ENCODE measurements around the gene ESM1. TPM values are rescaled to one million over a fixed set of nuclear protein-coding genes. Genes with fewer than 3 reads are reported as not detected.

ESM1 gene
- total and polyA plus RNA-seq, 2 donors (not counting 3 experiments of a cell fraction or from before 2014, with no cell fraction given), result 214 to 577 TPM

- no peak overlapping the region for H3K27ac ChIP-seq (ENCODE audit: insufficient read depth, low read depth, low read length)
- H3K4me2 ChIP-seq (ENCODE audit: insufficient read depth, low read length), result no peak overlapping the region
- H3K4me3 ChIP-seq (replicated peaks in 1 of 3; ENCODE audit: insufficient read depth in 1 of 3, low read depth in 1 of 3, low read length in 3 of 3), result no peak overlapping the region
- no TSS peak for BruUV-seq (replicated peaks)
- DNase-seq (ENCODE audit: low read depth, low spot score) (no peak), FAIRE-seq (no peak)
- H3K9me1 ChIP-seq (replicated peaks; ENCODE audit: control insufficient read depth, extremely low read depth, insufficient read depth, low read length), result no peaks in the 10 kb centered on the region
- no peaks in the 10 kb centered on the region for H3K9me3 ChIP-seq (replicated peaks; ENCODE audit: control insufficient read depth, insufficient read depth, low read length)
- ChIA-PET CTCF (interaction anchor here (0.8 to 1.6 kb wide), 3 partner anchors 45 to 158 kb away, joined by 3 to 4 read pairs (median 4); no protein-coding TSS in a partner anchor), POLR2A (no interaction called here)
- intact Hi-C loops (cut with micrococcal nuclease), result loop anchor here (10.0 kb wide), 1 partner anchor 464 kb away; no protein-coding TSS in a partner anchor
- peaks cover 16% of the 10 kb centered on the region for H3K79me2 ChIP-seq (ENCODE audit: control insufficient read depth, insufficient read depth, low read length)
- no peak overlapping the region for H3K9ac ChIP-seq (replicated peaks; ENCODE audit: extremely low read depth, insufficient read depth, low read length)
- H4K20me1 ChIP-seq (replicated peaks; ENCODE audit: control insufficient read depth, extremely low read depth, insufficient read depth, low read length), result no peaks in the 10 kb centered on the region
- dilution Hi-C loops (cut with MboI; ENCODE audit: extremely low pct_ligation_motif_present, low sequenced_read_pairs), result loop anchor here (25.0 kb wide), 1 partner anchor 148 kb away; no protein-coding TSS in a partner anchor
- H2AFZ ChIP-seq (ENCODE audit: low read depth, low read length), result no peak overlapping the region
- no peaks in the 10 kb centered on the region for H3K36me3 ChIP-seq (ENCODE audit: control insufficient read depth in 2 of 2, extremely low read depth in 1 of 2, insufficient read depth in 2 of 2, low read length in 2 of 2)
- H3K27me3 ChIP-seq (ENCODE audit: control insufficient read depth in 2 of 2, insufficient read depth in 2 of 2, low read length in 2 of 2), result no peaks in the 10 kb centered on the region
- TF ChIP-seq CTCF (IDR thresholded peaks at IDR 0.05; ENCODE audit: extremely low read depth in 1 of 2, insufficient read depth in 1 of 2, low read depth in 1 of 2, low read length in 2 of 2) (no peak), POLR2A (IDR thresholded peaks at IDR 0.05; ENCODE audit: low read depth, low read length) (no peak)
- H3K4me1 ChIP-seq (ENCODE audit: control insufficient read depth, extremely low read depth, insufficient read depth, low read length), result peaks cover 65% of the 10 kb centered on the region
Observed at GRCh38 chr5:54988817-54989216, 3.4 kb upstream of the ESM1 start.

- intact Hi-C loops (cut with micrococcal nuclease), result loop anchor here (10.0 kb wide), 1 partner anchor 463 kb away; no protein-coding TSS in a partner anchor
- Histone ChIP-seq H3K79me2 (ENCODE audit: control insufficient read depth, insufficient read depth, low read length) (peaks cover 22% of the 10 kb centered on the region), H3K4me2 (ENCODE audit: insufficient read depth, low read length) (no peak overlapping the region), H3K27ac (ENCODE audit: insufficient read depth, low read depth, low read length) (no peak overlapping the region), H3K36me3 (ENCODE audit: control insufficient read depth in 2 of 2, extremely low read depth in 1 of 2, insufficient read depth in 2 of 2, low read length in 2 of 2) (peaks cover 0 to 2% of the 10 kb centered on the region in 2 experiments), H3K4me3 (replicated peaks in 1 of 3; ENCODE audit: insufficient read depth in 1 of 3, low read depth in 1 of 3, low read length in 3 of 3) (no peak overlapping the region), H3K9ac (replicated peaks; ENCODE audit: extremely low read depth, insufficient read depth, low read length) (no peak overlapping the region), H3K4me1 (ENCODE audit: control insufficient read depth, extremely low read depth, insufficient read depth, low read length) (peaks cover 59% of the 10 kb centered on the region), H2AFZ (ENCODE audit: low read depth, low read length) (no peak overlapping the region), H3K9me3 (replicated peaks; ENCODE audit: control insufficient read depth, insufficient read depth, low read length) (no peaks in the 10 kb centered on the region), H4K20me1 (replicated peaks; ENCODE audit: control insufficient read depth, extremely low read depth, insufficient read depth, low read length) (no peaks in the 10 kb centered on the region), H3K27me3 (ENCODE audit: control insufficient read depth in 2 of 2, insufficient read depth in 2 of 2, low read length in 2 of 2) (no peaks in the 10 kb centered on the region), H3K9me1 (replicated peaks; ENCODE audit: control insufficient read depth, extremely low read depth, insufficient read depth, low read length) (no peaks in the 10 kb centered on the region)
- FAIRE-seq (no peak), DNase-seq (ENCODE audit: low read depth, low spot score) (no peak)
- dilution Hi-C loops (cut with MboI; ENCODE audit: extremely low pct_ligation_motif_present, low sequenced_read_pairs), result loop anchor here (25.0 kb wide), 1 partner anchor 149 kb away; no protein-coding TSS in a partner anchor
- POLR2A ChIA-PET, result no interaction called here
- CTCF ChIA-PET, result interaction anchor here (0.8 to 8.5 kb wide), 5 partner anchors 20 to 158 kb away, joined by 3 to 115 read pairs (median 4); no protein-coding TSS in a partner anchor
- no TSS peak for BruUV-seq (replicated peaks)
- TF ChIP-seq MYC (IDR thresholded peaks at IDR 0.05; ENCODE audit: low read depth, low read length), result no peak
- TF ChIP-seq POLR2A (IDR thresholded peaks at IDR 0.05; ENCODE audit: low read depth, low read length), result no peak
- TF ChIP-seq GATA2 (IDR thresholded peaks at IDR 0.05; ENCODE audit: insufficient read depth, insufficient read length, low read depth, low read length), result no peak
- TF ChIP-seq FOS (IDR thresholded peaks at IDR 0.05; ENCODE audit: borderline replicate concordance, insufficient read depth, low read length), result no peak
- no peak for TF ChIP-seq CTCF (IDR thresholded peaks at IDR 0.05; ENCODE audit: extremely low read depth in 1 of 2, insufficient read depth in 1 of 2, low read depth in 1 of 2, low read length in 2 of 2)
- no peak for TF ChIP-seq JUN (IDR thresholded peaks at IDR 0.05; ENCODE audit: borderline replicate concordance, insufficient read depth, insufficient read length, low read depth)
- no peak for TF ChIP-seq EZH2 (IDR thresholded peaks at IDR 0.05; ENCODE audit: borderline replicate concordance, low read depth, low read length, severe bottlenecking)
- no peak for TF ChIP-seq MAX (IDR thresholded peaks at IDR 0.05; ENCODE audit: insufficient read depth, insufficient read length)
- no peak for TF ChIP-seq POLR2AphosphoS5 (IDR thresholded peaks at IDR 0.05; ENCODE audit: insufficient read depth, low read depth, low read length)
Observed at GRCh38 chr5:54988218-54988617, 2.8 kb upstream of the ESM1 start.
